ENCODE data around the gene RNF25. TPM values are rescaled to one million over a fixed set of nuclear protein-coding genes. Genes with fewer than 3 reads are reported as not detected.

RNF25 gene
- total RNA-seq, 2 experiments from 2014 or later = 22.0 to 25.7 TPM

Other genes with a start within 250 kb of the RNF25 start
- gene USP37, start 103.7 kb downstream of the RNF25 start, total RNA-seq = 10 to 100 TPM; 33.7 to 37.6 TPM
- 100 to 1,000 TPM in 1 of 2 experiments, 10 to 100 TPM in 1; 82.5 to 111 TPM for gene CNOT9, start 103.2 kb downstream of the RNF25 start, total RNA-seq
- gene PLCD4, start 64.1 kb downstream of the RNF25 start, total RNA-seq = under 1 TPM; 0.30 to 0.53 TPM
- 10 to 100 TPM; 54.2 to 55.4 TPM for gene ZNF142, start 12.4 kb downstream of the RNF25 start, total RNA-seq
- gene BCS1L, start 12.3 kb downstream of the RNF25 start, total RNA-seq = 10 to 100 TPM; 55.2 to 67.6 TPM
- gene STK36, start 84 bp upstream of the RNF25 start, total RNA-seq = 10 to 100 TPM; 16.8 to 22.4 TPM
- gene TTLL4, start 38.8 kb upstream of the RNF25 start, total RNA-seq = 10 to 100 TPM; 39.6 to 40.4 TPM
- gene CYP27A1, start 110.1 kb upstream of the RNF25 start, total RNA-seq = not detected
- gene PRKAG3, start 159.8 kb upstream of the RNF25 start, total RNA-seq = not detected
- gene WNT6, start 187.8 kb upstream of the RNF25 start, total RNA-seq = not detected
- under 1 TPM; 0.23 to 0.35 TPM for gene WNT10A, start 208.8 kb upstream of the RNF25 start, total RNA-seq

Data from activated CD8-positive, alpha-beta memory T cell treated with anti-CD3 and anti-CD28 coated beads, Interleukin-2, amount 10 ng/mL, durations not matched to agents 7 days and 5 days (primary cell).